Choroid plexus epithelial cell (primary cell): ENCODE data around the gene AFAP1L2.
A peak's percentile ranks its signal among the peaks of the same experiment; 100 is the strongest.

Experiments used
- DNase-seq: peaks from one replicate; pipeline ENCODE4 v3.0.0-alpha.2; 2010; ENCODE audit warnings: low read depth
- H3K4me3 ChIP-seq: 2 replicates; pipeline ENCODE4 v1.5.1; 2011; ENCODE audit warnings: low read depth, mild to moderate bottlenecking, control low read depth, low read length, moderate library complexity
- CTCF ChIP-seq: conservative IDR thresholded peaks from 2 replicates; pipeline ENCODE4 v1.5.1; 2011; ENCODE audit warnings: low read depth, mild to moderate bottlenecking, control low read depth, inconsistent platforms, low read length, moderate library complexity

AFAP1L2 gene

GRCh38 chr10:114328441-114328812, 75.9 kb downstream of the AFAP1L2 start:
- no peak for TF ChIP-seq CTCF
- DNase-seq: no peak
- H3K4me3 ChIP-seq: no peak overlapping the region

- no peak for DNase-seq
- TF ChIP-seq CTCF: no peak
- no peak overlapping the region for H3K4me3 ChIP-seq
Observed at GRCh38 chr10:114327537-114328440, 76.5 kb downstream of the AFAP1L2 start.

GRCh38 chr10:114326795-114327194, 77.5 kb downstream of the AFAP1L2 start:
- H3K4me3 ChIP-seq: no peak overlapping the region
- DNase-seq: no peak
- no peak for TF ChIP-seq CTCF

GRCh38 chr10:114323023-114323422, 81.3 kb downstream of the AFAP1L2 start:
- H3K4me3 ChIP-seq: no peak overlapping the region
- no peak for TF ChIP-seq CTCF
- peak; percentile 20 for DNase-seq

GRCh38 chr10:114322344-114322743, 82.0 kb downstream of the AFAP1L2 start:
- peak; percentile 43 for DNase-seq
- TF ChIP-seq CTCF: no peak

GRCh38 chr10:114320249-114321116, 83.8 kb downstream of the AFAP1L2 start:
- TF ChIP-seq CTCF: no peak
- H3K4me3 ChIP-seq: no peak overlapping the region
- peak; percentile 56 for DNase-seq

More at GRCh38 chr10:114322344-114322743, 82.0 kb downstream of the AFAP1L2 start:
- no peak overlapping the region for H3K4me3 ChIP-seq
